ENCODE data around the gene RPL14. TPM values are rescaled to one million over a fixed set of nuclear protein-coding genes. Genes with fewer than 3 reads are reported as not detected.

Gene RPL14
- polyA plus RNA-seq, 2 of the 4 experiments (the other 2 are of a cell fraction): 488 to 682 TPM

DNA sequence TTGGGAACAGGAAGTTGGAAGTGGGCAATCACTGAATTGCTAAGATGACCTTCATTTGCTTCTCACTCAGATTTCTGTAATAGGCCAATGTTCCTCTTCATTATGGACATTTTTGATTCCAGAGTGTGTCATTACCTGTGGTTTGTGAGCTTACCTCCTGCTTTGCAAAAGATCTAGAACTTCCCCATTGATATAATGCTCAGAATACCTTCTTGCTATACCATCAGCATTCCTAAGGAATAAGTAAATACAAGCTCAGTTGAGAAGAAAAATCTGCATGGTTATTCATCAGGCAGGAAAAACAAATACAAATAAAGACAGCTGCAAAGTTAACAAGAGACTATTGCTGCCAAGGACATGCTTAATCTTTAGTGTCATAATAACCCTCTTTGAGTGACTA is 5.6 kb upstream of the RPL14 start (continued):
- TF ChIP-seq, protein P1, sequence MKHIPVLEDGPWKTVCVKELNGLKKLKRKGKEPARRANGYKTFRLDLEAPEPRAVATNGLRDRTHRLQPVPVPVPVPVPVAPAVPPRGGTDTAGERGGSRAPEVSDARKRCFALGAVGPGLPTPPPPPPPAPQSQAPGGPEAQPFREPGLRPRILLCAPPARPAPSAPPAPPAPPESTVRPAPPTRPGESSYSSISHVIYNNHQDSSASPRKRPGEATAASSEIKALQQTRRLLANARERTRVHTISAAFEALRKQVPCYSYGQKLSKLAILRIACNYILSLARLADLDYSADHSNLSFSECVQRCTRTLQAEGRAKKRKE (CRISPR knock-in tag; IDR thresholded peaks at IDR 0.05; ENCODE audit: low read depth): no peak

DNA sequence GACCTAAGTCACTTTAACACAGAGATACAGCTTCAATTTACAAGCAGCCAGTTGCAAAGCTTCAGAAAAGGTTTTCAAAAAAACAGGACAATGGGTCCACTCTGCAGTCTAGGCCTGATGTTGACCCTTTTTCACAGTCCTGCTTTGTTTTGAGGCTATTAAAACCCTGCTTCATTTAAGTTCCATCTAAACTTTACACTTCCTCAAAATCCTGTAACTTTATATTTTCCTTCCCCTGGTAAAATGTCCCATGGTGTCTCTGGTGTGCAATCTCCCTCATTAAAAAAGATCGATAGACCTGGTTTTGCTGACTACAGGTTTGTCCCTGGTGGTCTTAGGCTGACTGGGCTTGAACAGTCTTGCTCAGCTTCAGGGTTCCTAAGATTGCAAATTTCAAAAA is 5.1 kb upstream of the RPL14 start:
- H3K4me1 ChIP-seq: peaks cover 12% of the 10 kb centered on the region; the same call in 2 of the 3 replicates
- FAIRE-seq: no peak
- 50% methylated on average over 1 of the region's 1 CpG for WGBS (ENCODE audit: missing lambda C conversion rate)

DNA sequence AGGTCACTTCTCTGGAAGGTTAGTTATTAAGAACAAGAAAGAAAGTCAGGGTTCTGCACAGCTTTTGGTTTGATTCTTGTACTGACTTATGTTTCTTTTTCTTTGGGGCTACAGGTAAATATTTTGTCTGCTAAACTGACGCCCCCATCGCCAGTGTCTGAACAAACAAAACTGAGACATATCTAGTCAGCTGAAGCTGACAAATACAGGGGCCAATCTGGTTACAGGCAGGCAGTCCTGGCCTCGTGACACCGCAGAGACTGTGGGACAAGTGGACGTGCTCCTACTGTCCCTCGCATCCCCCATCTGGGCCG is 4.6 kb upstream of the RPL14 start:
- WGBS (ENCODE audit: missing lambda C conversion rate): 7% methylated on average over 3 of the region's 7 CpGs
- Histone ChIP-seq H3K4me3 (peak overlapping the region; percentile 57), H3K4me2 (peak overlapping the region; percentile 63), H3K9me3 (no peaks in the 10 kb centered on the region), H3K4me1 (peaks cover 12% of the 10 kb centered on the region; the same call in 2 of the 3 replicates), H3K27ac (peak overlapping the region; percentile 75 to 87)
- FAIRE-seq: no peak
- no peak; a peak in 1 of 6 replicates for ATAC-seq
- DNase-seq (ENCODE audit: low read depth in 1 of 2, low spot score in 1 of 2): no peak
- ChIA-PET POLR2A (interaction anchor here (2.0 kb wide), 1 partner anchor 72 kb away, joined by 6 read pairs; the partner anchor contains the start of gene ZNF621), CTCF (interaction anchor here (0.6 kb wide), 1 partner anchor 1331 kb away, joined by 4 read pairs; no protein-coding TSS in a partner anchor)
- TF ChIP-seq FOSL2 (IDR thresholded peaks at IDR 0.05): no peak
- no peak for TF ChIP-seq FOSL2 (CRISPR knock-in tag; IDR thresholded peaks at IDR 0.05)
- TF ChIP-seq ESRRA (IDR thresholded peaks at IDR 0.05; ENCODE audit: borderline replicate concordance, low read length): no peak
- TF ChIP-seq, protein P2, sequence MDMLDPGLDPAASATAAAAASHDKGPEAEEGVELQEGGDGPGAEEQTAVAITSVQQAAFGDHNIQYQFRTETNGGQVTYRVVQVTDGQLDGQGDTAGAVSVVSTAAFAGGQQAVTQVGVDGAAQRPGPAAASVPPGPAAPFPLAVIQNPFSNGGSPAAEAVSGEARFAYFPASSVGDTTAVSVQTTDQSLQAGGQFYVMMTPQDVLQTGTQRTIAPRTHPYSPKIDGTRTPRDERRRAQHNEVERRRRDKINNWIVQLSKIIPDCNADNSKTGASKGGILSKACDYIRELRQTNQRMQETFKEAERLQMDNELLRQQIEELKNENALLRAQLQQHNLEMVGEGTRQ (IDR thresholded peaks at IDR 0.05): no peak
- no peak for TF ChIP-seq EHMT2 (IDR thresholded peaks at IDR 0.05; ENCODE audit: low read depth)
- TF ChIP-seq EP300 (IDR thresholded peaks at IDR 0.05): no peak

More for the DNA sequence above, 5.1 kb upstream of the RPL14 start:
- H3K4me2 ChIP-seq: peak overlapping the region; percentile 63
- no peak for TF ChIP-seq MAZ (IDR thresholded peaks at IDR 0.05; ENCODE audit: borderline replicate concordance, low read depth, low read length)
- no peak for TF ChIP-seq HOXB5 (CRISPR knock-in tag; IDR thresholded peaks at IDR 0.05)
- TF ChIP-seq, protein P3, sequence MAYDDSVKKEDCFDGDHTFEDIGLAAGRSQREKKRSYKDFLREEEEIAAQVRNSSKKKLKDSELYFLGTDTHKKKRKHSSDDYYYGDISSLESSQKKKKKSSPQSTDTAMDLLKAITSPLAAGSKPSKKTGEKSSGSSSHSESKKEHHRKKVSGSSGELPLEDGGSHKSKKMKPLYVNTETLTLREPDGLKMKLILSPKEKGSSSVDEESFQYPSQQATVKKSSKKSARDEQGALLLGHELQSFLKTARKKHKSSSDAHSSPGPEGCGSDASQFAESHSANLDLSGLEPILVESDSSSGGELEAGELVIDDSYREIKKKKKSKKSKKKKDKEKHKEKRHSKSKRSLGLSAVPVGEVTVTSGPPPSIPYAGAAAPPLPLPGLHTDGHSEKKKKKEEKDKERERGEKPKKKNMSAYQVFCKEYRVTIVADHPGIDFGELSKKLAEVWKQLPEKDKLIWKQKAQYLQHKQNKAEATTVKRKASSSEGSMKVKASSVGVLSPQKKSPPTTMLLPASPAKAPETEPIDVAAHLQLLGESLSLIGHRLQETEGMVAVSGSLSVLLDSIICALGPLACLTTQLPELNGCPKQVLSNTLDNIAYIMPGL (CRISPR knock-in tag; IDR thresholded peaks at IDR 0.05; ENCODE audit: borderline replicate concordance): no peak
- TF ChIP-seq, protein P4, sequence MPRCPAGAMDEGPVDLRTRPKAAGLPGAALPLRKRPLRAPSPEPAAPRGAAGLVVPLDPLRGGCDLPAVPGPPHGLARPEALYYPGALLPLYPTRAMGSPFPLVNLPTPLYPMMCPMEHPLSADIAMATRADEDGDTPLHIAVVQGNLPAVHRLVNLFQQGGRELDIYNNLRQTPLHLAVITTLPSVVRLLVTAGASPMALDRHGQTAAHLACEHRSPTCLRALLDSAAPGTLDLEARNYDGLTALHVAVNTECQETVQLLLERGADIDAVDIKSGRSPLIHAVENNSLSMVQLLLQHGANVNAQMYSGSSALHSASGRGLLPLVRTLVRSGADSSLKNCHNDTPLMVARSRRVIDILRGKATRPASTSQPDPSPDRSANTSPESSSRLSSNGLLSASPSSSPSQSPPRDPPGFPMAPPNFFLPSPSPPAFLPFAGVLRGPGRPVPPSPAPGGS (IDR thresholded peaks at IDR 0.05): no peak
- no peak for TF ChIP-seq RAD21 (conservative IDR thresholded peaks at IDR 0.05 in 1 of 2, IDR thresholded peaks at IDR 0.05 in 1 of 2)
- TF ChIP-seq, protein P1 (CRISPR knock-in tag; IDR thresholded peaks at IDR 0.05; ENCODE audit: low read depth): no peak
- TF ChIP-seq RFX5 (IDR thresholded peaks at IDR 0.05): no peak
- TF ChIP-seq CHD4 (IDR thresholded peaks at IDR 0.05; ENCODE audit: borderline replicate concordance): no peak
- no peak for TF ChIP-seq CBX8 (IDR thresholded peaks at IDR 0.05)
- TF ChIP-seq HOXB13 (CRISPR knock-in tag; IDR thresholded peaks at IDR 0.05; ENCODE audit: low read depth): no peak
- no peak for TF ChIP-seq HDAC2 (IDR thresholded peaks at IDR 0.05)
- no peak for TF ChIP-seq CEBPB (IDR thresholded peaks at IDR 0.05)
- ATAC-seq: no peak
- ChIA-PET POLR2A (no interaction called here), CTCF (no interaction called here)
- no peak for DNase-seq (ENCODE audit: low read depth in 1 of 2, low spot score in 1 of 2)
- peak overlapping the region; percentile 57; the same call in 2 of the 3 replicates for H3K4me3 ChIP-seq
- peak overlapping the region in 1 of 2 experiments; percentile 87; a peak in 1 of 6 replicates for H3K27ac ChIP-seq
- H3K9me3 ChIP-seq: no peaks in the 10 kb centered on the region
